Neural cell (in vitro differentiated cells): ENCODE measurements around the gene DIP2C.

Source experiments
- EP300 ChIP-seq: fragments of 450-650 bp; conservative IDR thresholded peaks from 2 replicates; pipeline ENCODE4 v1.6.1; 2014; ENCODE audit warnings: antibody characterized with exemption, mild to moderate bottlenecking, moderate library complexity; ENCODE audit not compliant: poor library complexity, severe bottlenecking
- EZH2 ChIP-seq: fragments of 200-600, 300-800 bp; shearing (Covaris generic), sonication (generic); IDR thresholded peaks from 2 replicates; pipeline ENCODE4 v1.6.1; 2014; ENCODE audit warnings: antibody characterized with exemption, low read length, borderline replicate concordance, mild to moderate bottlenecking; ENCODE audit not compliant: insufficient read depth, poor library complexity, severe bottlenecking
- MXI1 ChIP-seq: fragments of 450-650 bp; conservative IDR thresholded peaks from 2 replicates; pipeline ENCODE4 v1.6.1; 2014; ENCODE audit warnings: antibody characterized with exemption, mild to moderate bottlenecking; ENCODE audit not compliant: poor library complexity, severe bottlenecking
- POLR2AphosphoS5 ChIP-seq: IDR thresholded peaks from 2 replicates; pipeline ENCODE4 v1.6.1; 2012
- RAD21 ChIP-seq: fragments of 450-650 bp; conservative IDR thresholded peaks from 2 replicates; pipeline ENCODE4 v1.6.1; 2014; ENCODE audit warnings: antibody characterized with exemption, mild to moderate bottlenecking, moderate library complexity
- SMC3 ChIP-seq: fragments of 450-650 bp; conservative IDR thresholded peaks from 2 replicates; pipeline ENCODE4 v1.6.1; 2014; ENCODE audit warnings: antibody characterized with exemption, mild to moderate bottlenecking, moderate library complexity; ENCODE audit not compliant: poor library complexity
- TAF1 ChIP-seq: IDR thresholded peaks from 2 replicates; pipeline ENCODE4 v1.6.1; 2012; ENCODE audit warnings: low read depth
- TF ChIP-seq, protein P1 (sequence below): fragments of 450-650 bp; IDR thresholded peaks from 2 replicates; pipeline ENCODE4 v1.5.1; 2014; ENCODE audit warnings: antibody characterized with exemption, mild to moderate bottlenecking, moderate library complexity; ENCODE audit not compliant: poor library complexity, severe bottlenecking
- TF ChIP-seq, protein P2 (sequence below): IDR thresholded peaks from 2 replicates; pipeline ENCODE4 v1.6.1; 2012; ENCODE audit warnings: borderline replicate concordance

DNA sequence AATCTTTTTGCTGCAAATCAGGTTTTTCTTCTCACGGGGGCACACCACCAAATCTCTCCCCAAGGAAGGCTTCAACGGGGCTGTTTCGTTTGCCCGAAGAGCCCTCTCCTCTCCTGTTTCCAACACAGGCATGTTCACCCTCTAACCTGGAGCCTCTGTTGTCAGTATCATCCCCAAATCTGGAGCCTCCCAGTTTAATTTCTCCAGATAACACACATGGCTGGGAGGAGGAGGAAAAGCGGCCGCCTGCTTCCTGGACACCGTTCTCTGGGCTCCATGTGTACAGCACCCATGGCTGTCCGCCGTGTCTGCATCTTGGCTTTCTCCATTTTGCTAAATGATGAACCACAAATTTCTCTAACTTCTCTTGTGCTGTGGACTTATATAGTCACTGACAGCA lies 214.5 kb downstream of the DIP2C start:
- TF ChIP-seq SMC3 (no peak), POLR2AphosphoS5 (no peak), EP300 (no peak), TAF1 (no peak), MXI1 (no peak), EZH2 (no peak), RAD21 (no peak)
- TF ChIP-seq, protein P1, sequence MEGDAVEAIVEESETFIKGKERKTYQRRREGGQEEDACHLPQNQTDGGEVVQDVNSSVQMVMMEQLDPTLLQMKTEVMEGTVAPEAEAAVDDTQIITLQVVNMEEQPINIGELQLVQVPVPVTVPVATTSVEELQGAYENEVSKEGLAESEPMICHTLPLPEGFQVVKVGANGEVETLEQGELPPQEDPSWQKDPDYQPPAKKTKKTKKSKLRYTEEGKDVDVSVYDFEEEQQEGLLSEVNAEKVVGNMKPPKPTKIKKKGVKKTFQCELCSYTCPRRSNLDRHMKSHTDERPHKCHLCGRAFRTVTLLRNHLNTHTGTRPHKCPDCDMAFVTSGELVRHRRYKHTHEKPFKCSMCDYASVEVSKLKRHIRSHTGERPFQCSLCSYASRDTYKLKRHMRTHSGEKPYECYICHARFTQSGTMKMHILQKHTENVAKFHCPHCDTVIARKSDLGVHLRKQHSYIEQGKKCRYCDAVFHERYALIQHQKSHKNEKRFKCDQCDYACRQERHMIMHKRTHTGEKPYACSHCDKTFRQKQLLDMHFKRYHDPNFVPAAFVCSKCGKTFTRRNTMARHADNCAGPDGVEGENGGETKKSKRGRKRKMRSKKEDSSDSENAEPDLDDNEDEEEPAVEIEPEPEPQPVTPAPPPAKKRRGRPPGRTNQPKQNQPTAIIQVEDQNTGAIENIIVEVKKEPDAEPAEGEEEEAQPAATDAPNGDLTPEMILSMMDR, result no peak
- TF ChIP-seq, protein P2, sequence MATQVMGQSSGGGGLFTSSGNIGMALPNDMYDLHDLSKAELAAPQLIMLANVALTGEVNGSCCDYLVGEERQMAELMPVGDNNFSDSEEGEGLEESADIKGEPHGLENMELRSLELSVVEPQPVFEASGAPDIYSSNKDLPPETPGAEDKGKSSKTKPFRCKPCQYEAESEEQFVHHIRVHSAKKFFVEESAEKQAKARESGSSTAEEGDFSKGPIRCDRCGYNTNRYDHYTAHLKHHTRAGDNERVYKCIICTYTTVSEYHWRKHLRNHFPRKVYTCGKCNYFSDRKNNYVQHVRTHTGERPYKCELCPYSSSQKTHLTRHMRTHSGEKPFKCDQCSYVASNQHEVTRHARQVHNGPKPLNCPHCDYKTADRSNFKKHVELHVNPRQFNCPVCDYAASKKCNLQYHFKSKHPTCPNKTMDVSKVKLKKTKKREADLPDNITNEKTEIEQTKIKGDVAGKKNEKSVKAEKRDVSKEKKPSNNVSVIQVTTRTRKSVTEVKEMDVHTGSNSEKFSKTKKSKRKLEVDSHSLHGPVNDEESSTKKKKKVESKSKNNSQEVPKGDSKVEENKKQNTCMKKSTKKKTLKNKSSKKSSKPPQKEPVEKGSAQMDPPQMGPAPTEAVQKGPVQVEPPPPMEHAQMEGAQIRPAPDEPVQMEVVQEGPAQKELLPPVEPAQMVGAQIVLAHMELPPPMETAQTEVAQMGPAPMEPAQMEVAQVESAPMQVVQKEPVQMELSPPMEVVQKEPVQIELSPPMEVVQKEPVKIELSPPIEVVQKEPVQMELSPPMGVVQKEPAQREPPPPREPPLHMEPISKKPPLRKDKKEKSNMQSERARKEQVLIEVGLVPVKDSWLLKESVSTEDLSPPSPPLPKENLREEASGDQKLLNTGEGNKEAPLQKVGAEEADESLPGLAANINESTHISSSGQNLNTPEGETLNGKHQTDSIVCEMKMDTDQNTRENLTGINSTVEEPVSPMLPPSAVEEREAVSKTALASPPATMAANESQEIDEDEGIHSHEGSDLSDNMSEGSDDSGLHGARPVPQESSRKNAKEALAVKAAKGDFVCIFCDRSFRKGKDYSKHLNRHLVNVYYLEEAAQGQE, result no peak
